HEK293 (cell line): ENCODE data around the gene HAUS1.

Experiments
- GFI1B ChIP-seq: fragments of 450-650 bp; formaldehyde crosslinking; IDR thresholded peaks from 2 replicates; pipeline ENCODE4 v1.5.1; 2016; ENCODE audit warnings: missing biosample characterization, missing genetic modification characterization
- GLI4 ChIP-seq: fragments of 450-650 bp; formaldehyde crosslinking; IDR thresholded peaks from 2 replicates; pipeline ENCODE4 v1.5.1; 2016; ENCODE audit warnings: missing biosample characterization, missing genetic modification characterization
- IKZF3 ChIP-seq: fragments of 450-650 bp; IDR thresholded peaks from 2 replicates; pipeline ENCODE4 v1.5.0; 2018; ENCODE audit warnings: missing biosample characterization, mild to moderate bottlenecking, missing genetic modification characterization, moderate library complexity
- PRDM2 ChIP-seq: fragments of 450-650 bp; formaldehyde crosslinking; IDR thresholded peaks from 2 replicates; pipeline ENCODE4 v1.5.1; 2016; ENCODE audit warnings: missing biosample characterization, missing genetic modification characterization, borderline replicate concordance
- TRIM28 ChIP-seq: IDR thresholded peaks from 2 replicates; pipeline ENCODE4 v1.6.1; 2011; ENCODE audit warnings: low read length, control low read depth, borderline replicate concordance
- ZBTB48 ChIP-seq: fragments of 450-650 bp; formaldehyde crosslinking; IDR thresholded peaks from 2 replicates; pipeline ENCODE4 v1.5.1; 2016; ENCODE audit warnings: missing biosample characterization, missing genetic modification characterization
- ZBTB8A ChIP-seq: fragments of 450-650 bp; formaldehyde crosslinking; IDR thresholded peaks from 2 replicates; pipeline ENCODE4 v1.5.1; 2016; ENCODE audit warnings: missing biosample characterization, missing genetic modification characterization
- ZFP37 ChIP-seq: fragments of 450-650 bp; formaldehyde crosslinking; IDR thresholded peaks from 2 replicates; pipeline ENCODE4 v1.5.1; 2016; ENCODE audit warnings: missing biosample characterization, missing genetic modification characterization
- ZNF10 ChIP-seq: fragments of 450-650 bp; formaldehyde crosslinking; IDR thresholded peaks from 2 replicates; pipeline ENCODE4 v1.5.1; 2017; ENCODE audit warnings: missing biosample characterization, missing genetic modification characterization
- ZNF174 ChIP-seq: fragments of 450-650 bp; formaldehyde crosslinking; IDR thresholded peaks from 2 replicates; pipeline ENCODE4 v1.5.0; 2017; ENCODE audit warnings: missing biosample characterization, mild to moderate bottlenecking, missing genetic modification characterization
- ZNF416 ChIP-seq: fragments of 450-650 bp; formaldehyde crosslinking; IDR thresholded peaks from 2 replicates; pipeline ENCODE4 v1.5.1; 2016; ENCODE audit warnings: missing biosample characterization, missing genetic modification characterization
- ZNF518A ChIP-seq: fragments of 450-650 bp; formaldehyde crosslinking; conservative IDR thresholded peaks from 2 replicates; pipeline ENCODE4 v1.5.1; 2016; ENCODE audit warnings: low read depth, missing biosample characterization, missing genetic modification characterization
- ZNF544 ChIP-seq: fragments of 450-650 bp; formaldehyde crosslinking; IDR thresholded peaks from 2 replicates; pipeline ENCODE4 v1.5.0; 2017; ENCODE audit warnings: missing biosample characterization, missing genetic modification characterization
- ZNF549 ChIP-seq: fragments of 450-650 bp; IDR thresholded peaks from 2 replicates; pipeline ENCODE4 v1.5.1; 2018; ENCODE audit warnings: missing biosample characterization, missing genetic modification characterization, mild to moderate bottlenecking, inconsistent platforms, moderate library complexity
- ZNF621 ChIP-seq: fragments of 450-650 bp; formaldehyde crosslinking; IDR thresholded peaks from 2 replicates; pipeline ENCODE4 v1.5.1; 2017; ENCODE audit warnings: missing biosample characterization, missing genetic modification characterization
- ZNF654 ChIP-seq: fragments of 450-650 bp; formaldehyde crosslinking; IDR thresholded peaks from 2 replicates; pipeline ENCODE4 v1.5.1; 2016; ENCODE audit warnings: low read depth, missing biosample characterization, missing genetic modification characterization
- ZNF704 ChIP-seq: fragments of 450-650 bp; formaldehyde crosslinking; IDR thresholded peaks from 2 replicates; pipeline ENCODE4 v1.5.1; 2016; ENCODE audit warnings: missing biosample characterization, missing genetic modification characterization
- ZNF830 ChIP-seq: fragments of 450-650 bp; IDR thresholded peaks from 2 replicates; pipeline ENCODE4 v1.5.0; 2018; ENCODE audit warnings: missing biosample characterization, missing genetic modification characterization, low read depth, mild to moderate bottlenecking, moderate library complexity
- ZSCAN23 ChIP-seq: fragments of 450-650 bp; formaldehyde crosslinking; IDR thresholded peaks from 2 replicates; pipeline ENCODE4 v1.5.1; 2016; ENCODE audit warnings: missing biosample characterization, missing genetic modification characterization
- ZSCAN30 ChIP-seq: fragments of 450-650 bp; IDR thresholded peaks from 2 replicates; pipeline ENCODE4 v1.5.1; 2018; ENCODE audit warnings: missing biosample characterization, mild to moderate bottlenecking, missing genetic modification characterization, moderate library complexity
- ZSCAN4 ChIP-seq: fragments of 450-650 bp; formaldehyde crosslinking; IDR thresholded peaks from 2 replicates; pipeline ENCODE4 v1.5.1; 2017; ENCODE audit warnings: missing biosample characterization, missing genetic modification characterization
- TF ChIP-seq, protein P1 (sequence below): fragments of 450-650 bp; formaldehyde crosslinking; IDR thresholded peaks from 2 replicates; pipeline ENCODE4 v1.5.1; 2016; ENCODE audit warnings: missing biosample characterization, missing genetic modification characterization
- TF ChIP-seq, protein P2 (sequence below): fragments of 450-650 bp; formaldehyde crosslinking; IDR thresholded peaks from 2 replicates; pipeline ENCODE4 v1.5.1; 2016; ENCODE audit warnings: missing biosample characterization, missing genetic modification characterization

The HAUS1 gene

GRCh38 chr18:46173393-46174341 is 69.5 kb downstream of the HAUS1 start (continued):
- TF ChIP-seq ZNF518A (tag by site-specific recombination): peak; percentile 70
- no peak for TF ChIP-seq ZNF830 (tag by site-specific recombination)
- peak; percentile 12; the same call in 1 of the 2 replicates for TF ChIP-seq ZSCAN4 (tag by site-specific recombination)
- no peak; the same call in 1 of the 2 replicates for TF ChIP-seq ZSCAN23 (tag by site-specific recombination)
- TF ChIP-seq ZFP37: peak; percentile 97
- no peak for TF ChIP-seq ZNF544 (tag by site-specific recombination)
- TF ChIP-seq, protein P1, sequence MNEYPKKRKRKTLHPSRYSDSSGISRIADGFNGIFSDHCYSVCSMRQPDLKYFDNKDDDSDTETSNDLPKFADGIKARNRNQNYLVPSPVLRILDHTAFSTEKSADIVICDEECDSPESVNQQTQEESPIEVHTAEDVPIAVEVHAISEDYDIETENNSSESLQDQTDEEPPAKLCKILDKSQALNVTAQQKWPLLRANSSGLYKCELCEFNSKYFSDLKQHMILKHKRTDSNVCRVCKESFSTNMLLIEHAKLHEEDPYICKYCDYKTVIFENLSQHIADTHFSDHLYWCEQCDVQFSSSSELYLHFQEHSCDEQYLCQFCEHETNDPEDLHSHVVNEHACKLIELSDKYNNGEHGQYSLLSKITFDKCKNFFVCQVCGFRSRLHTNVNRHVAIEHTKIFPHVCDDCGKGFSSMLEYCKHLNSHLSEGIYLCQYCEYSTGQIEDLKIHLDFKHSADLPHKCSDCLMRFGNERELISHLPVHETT (tag by site-specific recombination): peak; percentile 87; the same call in 1 of the 2 replicates
- peak; percentile 55 for TF ChIP-seq ZNF654
- TF ChIP-seq GLI4 (tag by site-specific recombination): no peak
- TF ChIP-seq ZNF704 (tag by site-specific recombination): no peak
- TF ChIP-seq ZBTB48 (tag by site-specific recombination): 0 out of 2 replicates have a peak, but pooled peaks have one; percentile 14
- peak; percentile 95 for TF ChIP-seq IKZF3
- TF ChIP-seq ZNF549 (tag by site-specific recombination): no peak
- TF ChIP-seq TRIM28: no peak
- no peak for TF ChIP-seq ZNF416 (tag by site-specific recombination)
- 0 out of 2 replicates have a peak, but pooled peaks have one; percentile 27 for TF ChIP-seq ZNF10
- TF ChIP-seq PRDM2 (tag by site-specific recombination): peak; percentile 64; the same call in 1 of the 2 replicates
- TF ChIP-seq, protein P2, sequence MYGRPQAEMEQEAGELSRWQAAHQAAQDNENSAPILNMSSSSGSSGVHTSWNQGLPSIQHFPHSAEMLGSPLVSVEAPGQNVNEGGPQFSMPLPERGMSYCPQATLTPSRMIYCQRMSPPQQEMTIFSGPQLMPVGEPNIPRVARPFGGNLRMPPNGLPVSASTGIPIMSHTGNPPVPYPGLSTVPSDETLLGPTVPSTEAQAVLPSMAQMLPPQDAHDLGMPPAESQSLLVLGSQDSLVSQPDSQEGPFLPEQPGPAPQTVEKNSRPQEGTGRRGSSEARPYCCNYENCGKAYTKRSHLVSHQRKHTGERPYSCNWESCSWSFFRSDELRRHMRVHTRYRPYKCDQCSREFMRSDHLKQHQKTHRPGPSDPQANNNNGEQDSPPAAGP: peak; percentile 33
- TF ChIP-seq GFI1B (tag by site-specific recombination): no peak
- peak; percentile 63; the same call in 1 of the 2 replicates for TF ChIP-seq ZNF174
- TF ChIP-seq ZNF621: no peak
- peak; percentile 83 for TF ChIP-seq ZBTB8A (tag by site-specific recombination)
- peak; percentile 62; the same call in 1 of the 2 replicates for TF ChIP-seq ZSCAN30
